OCI-LY1 (cell line): ENCODE results near the gene ZNRD2.

Experiments used
- H2AFZ ChIP-seq: fragments of 200-600 bp; sonication (generic), shearing (Covaris generic); 2 replicates; pipeline ENCODE4 v1.6.0; 2014; ENCODE audit warnings: antibody characterized with exemption, mild to moderate bottlenecking, low read length
- H3F3A ChIP-seq: fragments of 200-600 bp; sonication (generic), shearing (Covaris generic); 2 replicates; pipeline ENCODE4 v1.6.0; 2014; ENCODE audit warnings: mild to moderate bottlenecking, antibody characterized with exemption, low read length, moderate library complexity; ENCODE audit not compliant: insufficient read depth
- H3K27ac ChIP-seq: fragments of 200-600 bp; sonication (generic); 2 replicates; pipeline ENCODE4 v1.5.1; 2014; ENCODE audit warnings: low read length, mixed run types, mild to moderate bottlenecking, low read depth; ENCODE audit not compliant: poor library complexity, severe bottlenecking
- H3K27me3 ChIP-seq: fragments of 200-600 bp; sonication (generic); 2 replicates; pipeline ENCODE4 v1.6.0; 2014; ENCODE audit warnings: antibody characterized with exemption, mild to moderate bottlenecking, low read length, moderate library complexity; ENCODE audit not compliant: insufficient read depth
- H3K36me3 ChIP-seq: fragments of 200-600 bp; sonication (generic); 2 replicates; pipeline ENCODE4 v1.6.1; 2014; ENCODE audit warnings: mild to moderate bottlenecking, antibody characterized with exemption, low read length, moderate library complexity, mixed read lengths; ENCODE audit not compliant: insufficient read depth
- H3K4me1 ChIP-seq: fragments of 200-600 bp; sonication (generic); 2 replicates; pipeline ENCODE4 v1.5.1; 2014; ENCODE audit warnings: mild to moderate bottlenecking, low read length, moderate library complexity; ENCODE audit not compliant: insufficient read depth, severe bottlenecking
- H3K4me2 ChIP-seq: fragments of 200-600 bp; sonication (generic), shearing (Covaris generic); 2 replicates; pipeline ENCODE4 v1.6.1; 2014; ENCODE audit warnings: low read length
- H3K4me3 ChIP-seq: fragments of 200-600 bp; sonication (generic); 2 replicates; pipeline ENCODE4 v1.5.1; 2014; ENCODE audit warnings: low read length, low read depth, mild to moderate bottlenecking, mixed read lengths; ENCODE audit not compliant: poor library complexity, severe bottlenecking
- H3K79me2 ChIP-seq: fragments of 200-600 bp; shearing (Covaris generic); 2 replicates; pipeline ENCODE4 v1.6.1; 2016; ENCODE audit warnings: mixed run types, low read length, mixed read lengths; ENCODE audit not compliant: insufficient read depth
- H3K9ac ChIP-seq: fragments of 200-600 bp; sonication (generic), shearing (Covaris generic); 2 replicates; pipeline ENCODE4 v1.6.1; 2014; ENCODE audit warnings: mild to moderate bottlenecking, low read length, mixed read lengths
- H3K9me2 ChIP-seq: fragments of 200-600 bp; sonication (generic), shearing (Covaris generic); 2 replicates; pipeline ENCODE4 v1.6.1; 2014; ENCODE audit warnings: low read depth, mild to moderate bottlenecking, low read length, mixed read lengths
- H3K9me3 ChIP-seq: fragments of 200-600 bp; shearing (Covaris generic); 2 replicates; pipeline ENCODE4 v1.6.1; 2014; ENCODE audit warnings: low read length, mixed read lengths
- H4K20me1 ChIP-seq: fragments of 200-600 bp; sonication (generic), shearing (Covaris generic); 2 replicates; pipeline ENCODE4 v1.6.0; 2016; ENCODE audit warnings: mild to moderate bottlenecking, low read length; ENCODE audit not compliant: insufficient read depth
- CTCF ChIP-seq: fragments of 200-600 bp; sonication (generic), shearing (Covaris generic); IDR thresholded peaks from 2 replicates; pipeline ENCODE4 v1.5.1; 2017; ENCODE audit warnings: mild to moderate bottlenecking, antibody characterized with exemption, low read length, moderate library complexity, mixed read lengths
- EZH2 ChIP-seq: fragments of 200-600 bp; sonication (generic), shearing (Covaris generic); IDR thresholded peaks from 2 replicates; pipeline ENCODE4 v1.8.0; 2017; ENCODE audit warnings: borderline replicate concordance, mixed run types, mild to moderate bottlenecking, antibody characterized with exemption, low read length, moderate library complexity, mixed read lengths

Gene ZNRD2

GRCh38 chr11:65548395-65548794, 21.9 kb upstream of the ZNRD2 start:
- Histone ChIP-seq H3K36me3 (no peaks in the 10 kb centered on the region), H3K27me3 (no peaks in the 10 kb centered on the region)

GRCh38 chr11:65549096-65549495, 21.2 kb upstream of the ZNRD2 start:
- Histone ChIP-seq H3K27ac (no peak overlapping the region), H3F3A (no peaks in the 10 kb centered on the region), H4K20me1 (no peaks in the 10 kb centered on the region), H3K79me2 (no peaks in the 10 kb centered on the region), H3K9me2 (no peaks in the 10 kb centered on the region), H3K9ac (no peak overlapping the region), H3K4me1 (peaks cover 40% of the 10 kb centered on the region), H2AFZ (no peak overlapping the region), H3K27me3 (no peaks in the 10 kb centered on the region), H3K9me3 (no peaks in the 10 kb centered on the region), H3K4me2 (no peak overlapping the region), H3K36me3 (no peaks in the 10 kb centered on the region), H3K4me3 (no peak overlapping the region)
- TF ChIP-seq CTCF (no peak), EZH2 (no peak)

More at GRCh38 chr11:65548395-65548794, 21.9 kb upstream of the ZNRD2 start:
- TF ChIP-seq CTCF (no peak), EZH2 (no peak)
- H3K4me2 ChIP-seq = no peak overlapping the region
- H3K79me2 ChIP-seq = no peaks in the 10 kb centered on the region
- H3K4me1 ChIP-seq = peaks cover 40% of the 10 kb centered on the region
- H3K9me3 ChIP-seq = no peaks in the 10 kb centered on the region
- H3K9me2 ChIP-seq = no peaks in the 10 kb centered on the region
- H2AFZ ChIP-seq = no peak overlapping the region
- no peaks in the 10 kb centered on the region for H3F3A ChIP-seq
- H4K20me1 ChIP-seq = no peaks in the 10 kb centered on the region
- no peak overlapping the region for H3K27ac ChIP-seq
- H3K9ac ChIP-seq = no peak overlapping the region
- H3K4me3 ChIP-seq = no peak overlapping the region

- Histone ChIP-seq H4K20me1 (no peaks in the 10 kb centered on the region), H3K36me3 (no peaks in the 10 kb centered on the region), H3K27ac (no peak overlapping the region), H3F3A (no peaks in the 10 kb centered on the region), H2AFZ (no peak overlapping the region), H3K9me3 (no peaks in the 10 kb centered on the region), H3K79me2 (no peaks in the 10 kb centered on the region), H3K4me2 (peak overlapping the region; percentile 64; the same call in 1 of the 2 replicates), H3K9me2 (no peaks in the 10 kb centered on the region), H3K4me1 (peaks cover 31% of the 10 kb centered on the region), H3K27me3 (peaks cover 5% of the 10 kb centered on the region; the same call in 1 of the 2 replicates), H3K9ac (no peak overlapping the region), H3K4me3 (no peak overlapping the region)
- TF ChIP-seq CTCF (peak; percentile 74), EZH2 (no peak)
These were observed 18.5 kb upstream of the ZNRD2 start for GRCh38 chr11:65551572-65552387.
